B cell (primary cell): Measurements from ENCODE around the gene CBX8.

ENCODE experiments used
- EZH2 ChIP-seq: IDR thresholded peaks from 2 replicates; pipeline ENCODE4 v1.6.1; 2012; ENCODE audit warnings: borderline replicate concordance, low read depth, mild to moderate bottlenecking, moderate library complexity, low read length; ENCODE audit not compliant: insufficient read depth, poor library complexity, severe bottlenecking
- TF ChIP-seq, protein P1 (sequence below): fragments of 200-600 bp; IDR thresholded peaks from one replicate; pipeline ENCODE4 v1.8.0; 2022; ENCODE audit warnings: antibody characterized with exemption, mild to moderate bottlenecking

DNA sequence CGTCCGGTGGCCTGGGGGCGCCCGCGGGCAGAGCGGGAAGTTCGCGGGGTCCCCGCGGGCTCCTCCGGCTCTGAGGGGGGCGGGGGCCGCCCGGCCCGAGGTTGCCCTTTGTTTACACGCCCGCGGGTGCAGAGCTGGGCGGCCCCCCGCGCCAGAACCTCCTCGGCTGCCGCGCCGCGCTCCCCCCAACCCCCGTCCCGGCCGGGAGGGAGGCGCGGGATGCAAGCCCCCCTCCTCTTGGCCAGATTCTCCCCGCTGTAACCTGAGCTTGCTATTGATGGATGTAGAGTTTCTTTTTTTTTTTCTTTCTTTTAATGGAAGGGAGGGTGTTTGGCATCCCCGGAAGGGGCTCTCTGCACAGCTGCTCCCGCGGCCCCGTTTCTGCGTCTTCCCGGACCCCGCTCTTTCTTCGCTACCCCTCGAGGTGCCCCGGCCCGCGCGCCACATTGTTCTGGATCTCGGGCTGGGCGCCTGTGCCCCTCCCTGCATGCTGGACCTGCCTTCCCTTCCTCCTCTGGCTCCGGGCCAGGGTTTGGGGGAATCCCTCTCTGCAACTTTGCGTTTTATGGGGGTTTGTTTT is 18.3 kb downstream of the CBX8 start:
- TF ChIP-seq, protein P1, sequence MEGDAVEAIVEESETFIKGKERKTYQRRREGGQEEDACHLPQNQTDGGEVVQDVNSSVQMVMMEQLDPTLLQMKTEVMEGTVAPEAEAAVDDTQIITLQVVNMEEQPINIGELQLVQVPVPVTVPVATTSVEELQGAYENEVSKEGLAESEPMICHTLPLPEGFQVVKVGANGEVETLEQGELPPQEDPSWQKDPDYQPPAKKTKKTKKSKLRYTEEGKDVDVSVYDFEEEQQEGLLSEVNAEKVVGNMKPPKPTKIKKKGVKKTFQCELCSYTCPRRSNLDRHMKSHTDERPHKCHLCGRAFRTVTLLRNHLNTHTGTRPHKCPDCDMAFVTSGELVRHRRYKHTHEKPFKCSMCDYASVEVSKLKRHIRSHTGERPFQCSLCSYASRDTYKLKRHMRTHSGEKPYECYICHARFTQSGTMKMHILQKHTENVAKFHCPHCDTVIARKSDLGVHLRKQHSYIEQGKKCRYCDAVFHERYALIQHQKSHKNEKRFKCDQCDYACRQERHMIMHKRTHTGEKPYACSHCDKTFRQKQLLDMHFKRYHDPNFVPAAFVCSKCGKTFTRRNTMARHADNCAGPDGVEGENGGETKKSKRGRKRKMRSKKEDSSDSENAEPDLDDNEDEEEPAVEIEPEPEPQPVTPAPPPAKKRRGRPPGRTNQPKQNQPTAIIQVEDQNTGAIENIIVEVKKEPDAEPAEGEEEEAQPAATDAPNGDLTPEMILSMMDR, result no peak
- TF ChIP-seq EZH2, result peak; percentile 75
